ENCODE data around the gene FAM135A.

DNA sequence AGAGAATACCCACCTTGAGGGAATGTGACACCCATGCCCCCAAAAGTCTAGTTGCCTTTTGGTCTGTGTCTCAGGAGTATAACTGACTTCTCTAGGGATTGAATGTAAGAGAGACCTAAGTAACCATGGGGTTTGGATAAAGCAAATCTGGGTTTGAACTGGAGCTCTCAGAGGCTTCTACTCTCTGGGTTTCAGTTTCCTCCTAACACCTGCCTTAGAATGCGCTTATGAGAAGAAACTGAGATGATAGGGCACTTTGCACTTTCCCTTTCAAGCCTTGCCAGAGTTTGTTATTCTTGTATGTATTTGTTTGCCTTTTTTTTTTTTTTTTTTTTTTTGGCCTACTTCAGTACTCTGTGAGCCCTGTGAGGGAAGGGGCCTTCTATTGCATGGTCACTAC, 172.8 kb downstream of the FAM135A start:
- TF ChIP-seq, protein P1, sequence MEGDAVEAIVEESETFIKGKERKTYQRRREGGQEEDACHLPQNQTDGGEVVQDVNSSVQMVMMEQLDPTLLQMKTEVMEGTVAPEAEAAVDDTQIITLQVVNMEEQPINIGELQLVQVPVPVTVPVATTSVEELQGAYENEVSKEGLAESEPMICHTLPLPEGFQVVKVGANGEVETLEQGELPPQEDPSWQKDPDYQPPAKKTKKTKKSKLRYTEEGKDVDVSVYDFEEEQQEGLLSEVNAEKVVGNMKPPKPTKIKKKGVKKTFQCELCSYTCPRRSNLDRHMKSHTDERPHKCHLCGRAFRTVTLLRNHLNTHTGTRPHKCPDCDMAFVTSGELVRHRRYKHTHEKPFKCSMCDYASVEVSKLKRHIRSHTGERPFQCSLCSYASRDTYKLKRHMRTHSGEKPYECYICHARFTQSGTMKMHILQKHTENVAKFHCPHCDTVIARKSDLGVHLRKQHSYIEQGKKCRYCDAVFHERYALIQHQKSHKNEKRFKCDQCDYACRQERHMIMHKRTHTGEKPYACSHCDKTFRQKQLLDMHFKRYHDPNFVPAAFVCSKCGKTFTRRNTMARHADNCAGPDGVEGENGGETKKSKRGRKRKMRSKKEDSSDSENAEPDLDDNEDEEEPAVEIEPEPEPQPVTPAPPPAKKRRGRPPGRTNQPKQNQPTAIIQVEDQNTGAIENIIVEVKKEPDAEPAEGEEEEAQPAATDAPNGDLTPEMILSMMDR (conservative IDR thresholded peaks at IDR 0.05; ENCODE audit: low read depth in 2 of 2) = no peak
- TF ChIP-seq NANOG (IDR thresholded peaks at IDR 0.05; ENCODE audit: borderline replicate concordance) = no peak
